Nephron progenitor cell (in vitro differentiated cells): Measurements from ENCODE around the gene VPS45.
"Not testable (repeated sequence)": the region's sequence is repeated elsewhere in the genome, so short reads cannot be mapped to it uniquely, and the experiment has no call there.

Experiments
- DNase-seq: peaks from one replicate; pipeline ENCODE4 v3.0.0; 2021
- H3K27ac Mint-ChIP-seq: 2 replicates; pipeline ENCODE4 v1.8.0; 2021; ENCODE audit warnings: mild to moderate bottlenecking, moderate library complexity, mixed read lengths
- H3K27me3 Mint-ChIP-seq: 2 replicates; pipeline ENCODE4 v1.8.0; 2021; ENCODE audit warnings: mild to moderate bottlenecking, low read depth, mixed read lengths; ENCODE audit not compliant: poor library complexity
- H3K36me3 Mint-ChIP-seq: 2 replicates; pipeline ENCODE4 v1.8.0; 2021; ENCODE audit warnings: low read depth, mixed read lengths
- H3K4me1 Mint-ChIP-seq: 2 replicates; pipeline ENCODE4 v1.8.0; 2021; ENCODE audit warnings: mixed read lengths
- H3K4me3 Mint-ChIP-seq: 2 replicates; pipeline ENCODE4 v1.8.0; 2021; ENCODE audit warnings: mild to moderate bottlenecking, moderate library complexity, mixed read lengths
- H3K9me3 Mint-ChIP-seq: 2 replicates; pipeline ENCODE4 v1.8.0; 2021; ENCODE audit warnings: mild to moderate bottlenecking, moderate library complexity, mixed read lengths
- TF ChIP-seq, protein P1 (sequence below): fragments of 200-600 bp; sonication (generic); IDR thresholded peaks from 2 replicates; pipeline ENCODE4 v1.5.0; 2021; ENCODE audit warnings: antibody characterized with exemption

VPS45 gene

DNA sequence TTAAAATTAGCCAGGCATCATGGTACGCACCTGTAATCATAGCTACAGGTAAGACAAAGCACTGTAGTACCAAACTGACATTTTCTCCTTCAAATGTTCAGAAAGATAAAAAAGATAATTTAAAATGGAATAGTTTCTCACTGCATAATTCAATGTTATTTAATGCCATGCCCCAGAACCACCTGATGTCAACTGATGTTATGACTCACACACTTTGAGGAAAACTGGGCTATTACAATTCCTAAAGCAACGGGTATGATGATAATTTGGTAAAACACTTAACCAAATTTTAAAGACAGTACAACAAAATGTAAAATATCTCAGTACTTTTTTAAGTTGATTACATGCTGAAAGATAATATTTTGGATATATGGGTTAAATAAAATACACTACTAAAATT is 59.2 kb downstream of the VPS45 start:
- Mint-ChIP-seq H3K27me3 (no peaks in the 10 kb centered on the region), H3K4me3 (no peak overlapping the region)
- TF ChIP-seq, protein P1, sequence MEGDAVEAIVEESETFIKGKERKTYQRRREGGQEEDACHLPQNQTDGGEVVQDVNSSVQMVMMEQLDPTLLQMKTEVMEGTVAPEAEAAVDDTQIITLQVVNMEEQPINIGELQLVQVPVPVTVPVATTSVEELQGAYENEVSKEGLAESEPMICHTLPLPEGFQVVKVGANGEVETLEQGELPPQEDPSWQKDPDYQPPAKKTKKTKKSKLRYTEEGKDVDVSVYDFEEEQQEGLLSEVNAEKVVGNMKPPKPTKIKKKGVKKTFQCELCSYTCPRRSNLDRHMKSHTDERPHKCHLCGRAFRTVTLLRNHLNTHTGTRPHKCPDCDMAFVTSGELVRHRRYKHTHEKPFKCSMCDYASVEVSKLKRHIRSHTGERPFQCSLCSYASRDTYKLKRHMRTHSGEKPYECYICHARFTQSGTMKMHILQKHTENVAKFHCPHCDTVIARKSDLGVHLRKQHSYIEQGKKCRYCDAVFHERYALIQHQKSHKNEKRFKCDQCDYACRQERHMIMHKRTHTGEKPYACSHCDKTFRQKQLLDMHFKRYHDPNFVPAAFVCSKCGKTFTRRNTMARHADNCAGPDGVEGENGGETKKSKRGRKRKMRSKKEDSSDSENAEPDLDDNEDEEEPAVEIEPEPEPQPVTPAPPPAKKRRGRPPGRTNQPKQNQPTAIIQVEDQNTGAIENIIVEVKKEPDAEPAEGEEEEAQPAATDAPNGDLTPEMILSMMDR = no peak

DNA sequence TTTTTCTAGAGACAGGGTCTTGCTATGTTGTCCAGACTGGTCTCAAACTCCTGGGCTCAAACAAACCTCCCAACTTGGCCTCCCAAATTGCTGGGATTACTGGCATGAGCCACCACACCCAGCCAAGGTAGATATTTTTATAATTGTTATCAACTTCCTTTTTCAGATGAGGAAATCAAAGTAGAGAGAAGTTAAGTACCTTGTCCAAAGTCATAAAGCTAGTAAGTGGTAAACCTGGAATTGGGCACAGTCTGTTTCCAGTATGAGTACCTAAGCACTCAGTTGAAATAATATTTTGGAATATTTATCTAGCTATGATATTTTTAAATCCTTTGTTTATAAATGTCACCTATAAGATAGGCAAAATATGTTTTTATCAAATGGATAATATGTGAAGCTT is 59.9 kb downstream of the VPS45 start:
- Mint-ChIP-seq H3K27me3 (no peaks in the 10 kb centered on the region), H3K4me1 (no peaks in the 10 kb centered on the region), H3K27ac (no peak overlapping the region), H3K9me3 (no peaks in the 10 kb centered on the region), H3K36me3 (peaks cover 15% of the 10 kb centered on the region), H3K4me3 (no peak overlapping the region)
- DNase-seq = no peak
- TF ChIP-seq, protein P1 = no peak

More for the DNA sequence above, 59.2 kb downstream of the VPS45 start:
- Mint-ChIP-seq H3K9me3 (no peaks in the 10 kb centered on the region), H3K27ac (no peak overlapping the region), H3K36me3 (peaks cover 22% of the 10 kb centered on the region), H3K4me1 (no peaks in the 10 kb centered on the region)
- no peak for DNase-seq

DNA sequence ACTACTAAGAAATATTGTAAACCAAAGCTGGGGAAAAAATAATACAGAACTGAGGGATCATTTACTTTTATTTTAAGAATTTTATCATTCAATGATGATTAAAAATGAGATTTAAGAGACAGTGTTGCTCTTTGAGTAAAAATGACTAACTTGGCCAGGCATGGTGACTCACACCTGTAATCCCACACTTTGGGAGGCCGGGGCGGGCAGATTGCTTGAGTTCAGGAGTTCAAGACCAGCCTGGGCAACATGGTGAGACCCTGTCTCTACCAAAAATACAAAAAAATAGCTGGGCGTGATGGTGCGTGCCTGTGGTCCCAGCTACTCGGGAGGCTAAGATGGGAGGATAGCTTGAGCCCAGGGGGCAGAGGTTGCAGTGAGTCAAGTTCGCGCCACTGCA is 60.3 kb downstream of the VPS45 start:
- TF ChIP-seq, protein P1 = no peak
- Mint-ChIP-seq H3K4me1 (no peaks in the 10 kb centered on the region), H3K27ac (no peak overlapping the region), H3K9me3 (no peaks in the 10 kb centered on the region), H3K4me3 (no peak overlapping the region), H3K27me3 (no peaks in the 10 kb centered on the region), H3K36me3 (peaks cover 12% of the 10 kb centered on the region)
- no peak for DNase-seq

DNA sequence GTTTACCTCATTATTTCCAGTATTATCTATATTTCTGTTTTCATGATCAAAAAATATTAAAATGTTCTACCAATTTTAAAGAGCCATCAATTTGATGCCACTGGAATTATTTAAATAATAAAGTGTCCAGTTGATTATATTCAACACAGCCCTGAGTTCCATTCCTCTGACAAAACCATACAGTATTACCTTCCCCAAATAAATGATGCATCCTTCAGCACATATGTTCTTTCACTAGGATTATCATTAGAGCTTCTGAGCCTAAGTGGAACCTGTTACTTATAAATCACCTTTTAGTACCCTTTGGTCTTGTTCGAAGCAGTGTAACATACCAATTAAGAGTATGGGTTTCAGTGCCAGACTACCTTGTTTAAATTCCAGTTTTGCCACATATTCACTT is 64.8 kb downstream of the VPS45 start:
- Mint-ChIP-seq H3K27ac (no peak overlapping the region), H3K4me1 (no peaks in the 10 kb centered on the region), H3K36me3 (peaks cover 10% of the 10 kb centered on the region), H3K9me3 (no peaks in the 10 kb centered on the region), H3K4me3 (no peak overlapping the region), H3K27me3 (no peaks in the 10 kb centered on the region)
- no peak for DNase-seq
- TF ChIP-seq, protein P1 = no peak

DNA sequence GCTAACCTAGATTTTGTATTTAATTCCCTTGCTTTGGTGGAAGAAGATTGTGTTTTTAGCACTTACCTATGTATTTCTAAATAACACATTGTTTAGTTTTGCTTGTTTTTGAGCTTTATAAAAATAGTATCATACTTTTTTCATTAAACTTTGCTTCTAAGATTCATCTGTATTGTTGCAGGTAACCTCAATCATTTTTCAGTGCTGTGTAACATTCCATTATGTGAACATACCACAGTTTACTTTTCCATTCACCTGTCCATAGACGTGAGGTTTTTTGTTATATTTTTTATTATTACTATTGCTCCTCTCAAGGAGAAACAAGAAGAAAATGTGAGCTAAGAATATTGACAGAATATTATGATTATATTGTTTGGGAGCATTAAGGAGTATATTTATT is 67.0 kb downstream of the VPS45 start:
- DNase-seq = no peak
- Mint-ChIP-seq H3K4me3 (no peak overlapping the region), H3K36me3 (peaks cover 10% of the 10 kb centered on the region), H3K4me1 (no peaks in the 10 kb centered on the region), H3K9me3 (no peaks in the 10 kb centered on the region), H3K27ac (no peak overlapping the region), H3K27me3 (no peaks in the 10 kb centered on the region)
- TF ChIP-seq, protein P1 = no peak

DNA sequence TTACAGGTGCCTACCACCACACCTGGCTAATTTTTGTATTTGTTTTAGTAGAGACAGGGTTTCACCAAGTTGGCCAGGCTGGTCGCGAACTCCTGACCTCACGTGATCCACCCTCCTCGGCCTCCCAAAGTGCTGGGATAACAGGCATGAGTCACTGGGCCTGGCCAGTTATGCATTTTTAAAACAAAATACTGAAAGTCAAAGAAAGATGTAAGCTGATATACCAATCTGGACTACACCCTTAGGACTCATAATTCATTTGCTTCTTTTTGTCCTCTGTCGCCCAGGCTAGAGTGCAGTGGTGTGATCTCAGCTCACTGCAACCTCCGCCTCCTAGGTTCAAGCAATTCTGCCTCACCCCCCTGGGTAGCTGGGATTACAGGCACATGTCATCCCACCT is 67.8 kb downstream of the VPS45 start:
- H3K36me3 Mint-ChIP-seq = peaks cover 14% of the 10 kb centered on the region
- not testable (repeated sequence) for H3K27me3 Mint-ChIP-seq, H3K9me3 Mint-ChIP-seq, H3K4me3 Mint-ChIP-seq, DNase-seq, H3K27ac Mint-ChIP-seq, H3K4me1 Mint-ChIP-seq
